Right lung (tissue), 5 donors: Measurements from ENCODE around the gene TBL3. TPM values are rescaled to one million over a fixed set of nuclear protein-coding genes. Genes with fewer than 3 reads are reported as not detected.
A peak's percentile ranks its signal among the peaks of the same experiment; 100 is the strongest.
"Not testable (repeated sequence)": the region's sequence is repeated elsewhere in the genome, so short reads cannot be mapped to it uniquely, and the experiment has no call there.

Experiments
- DNase-seq, 2 donors: peaks; one replicate each; pipeline ENCODE4 v3.0.0-alpha.2; 2013
- polyA plus RNA-seq, 5 donors: library from polyadenylated mRNA; unstranded; fragments of 120-200 nt; gene quantifications; one replicate each; pipeline versions ENCODE4 v1.2.1 to v1.2.3, GENCODE V29; 2013; ENCODE audit warnings: inconsistent platforms in 1 of 5, low replicate concordance in 1 of 5; ENCODE audit not compliant: insufficient read length in 5 of 5, insufficient read depth in 1 of 5

TBL3 gene
- polyA plus RNA-seq, 5 donors: 22.8 to 42.3 (median 28.9) TPM

- DNase-seq: peak; percentile 84 to 86
These were observed 38.1 kb downstream of the TBL3 start, which contains the start of gene ZNF598 for GRCh38 chr16:2009791-2010510. TSS of gene ZNF598 (minus strand) at chr16:2009821.

- DNase-seq: not testable (repeated sequence)
These were observed 39.9 kb downstream of the TBL3 start for GRCh38 chr16:2011726-2012125.

GRCh38 chr16:2013527-2013926, 41.7 kb downstream of the TBL3 start:
- no peak for DNase-seq

GRCh38 chr16:2015117-2015946, 43.5 kb downstream of the TBL3 start:
- no peak for DNase-seq

GRCh38 chr16:2015947-2016208, 44.0 kb downstream of the TBL3 start:
- DNase-seq: no peak

- DNase-seq: no peak
These were observed 44.6 kb downstream of the TBL3 start for GRCh38 chr16:2016407-2016922.

GRCh38 chr16:2019518-2019920, 47.7 kb downstream of the TBL3 start, which contains the start of gene NPW:
TSS of gene NPW (plus strand) at chr16:2019785.
- no peak for DNase-seq

GRCh38 chr16:2019921-2020831, 48.3 kb downstream of the TBL3 start:
- DNase-seq: no peak

GRCh38 chr16:2022723-2023091, 50.9 kb downstream of the TBL3 start:
- no peak for DNase-seq

GRCh38 chr16:2023092-2024031, 51.5 kb downstream of the TBL3 start:
- peak; percentile 93 for DNase-seq

GRCh38 chr16:2024032-2024420, 52.2 kb downstream of the TBL3 start:
- no peak for DNase-seq

GRCh38 chr16:2025251-2025650, 53.4 kb downstream of the TBL3 start:
- DNase-seq: no peak

- DNase-seq: no peak
These were observed 54.1 kb downstream of the TBL3 start for GRCh38 chr16:2025878-2026460.

- DNase-seq: no peak
These were observed 54.7 kb downstream of the TBL3 start, which contains the start of gene NHERF2 for GRCh38 chr16:2026461-2027023. TSS of gene NHERF2 (plus strand) at chr16:2026902. CDS start at chr16:2027006, 104 bp downstream.

GRCh38 chr16:2027024-2028010, 55.5 kb downstream of the TBL3 start:
- no peak for DNase-seq

GRCh38 chr16:2028146-2028545, 56.3 kb downstream of the TBL3 start:
- no peak for DNase-seq

GRCh38 chr16:2028620-2029220, 56.9 kb downstream of the TBL3 start:
- no peak for DNase-seq

- DNase-seq: no peak
These were observed 57.5 kb downstream of the TBL3 start for GRCh38 chr16:2029350-2029749.
